NCI-H2196 (cell line): Measurements from ENCODE around the gene TMEM108.

Experiments
- DNase-seq: peaks from one replicate; lab custom pipeline; 2025; ENCODE audit not compliant: unreplicated experiment; lab: John Stamatoyannopoulos, UW

Gene TMEM108

DNA sequence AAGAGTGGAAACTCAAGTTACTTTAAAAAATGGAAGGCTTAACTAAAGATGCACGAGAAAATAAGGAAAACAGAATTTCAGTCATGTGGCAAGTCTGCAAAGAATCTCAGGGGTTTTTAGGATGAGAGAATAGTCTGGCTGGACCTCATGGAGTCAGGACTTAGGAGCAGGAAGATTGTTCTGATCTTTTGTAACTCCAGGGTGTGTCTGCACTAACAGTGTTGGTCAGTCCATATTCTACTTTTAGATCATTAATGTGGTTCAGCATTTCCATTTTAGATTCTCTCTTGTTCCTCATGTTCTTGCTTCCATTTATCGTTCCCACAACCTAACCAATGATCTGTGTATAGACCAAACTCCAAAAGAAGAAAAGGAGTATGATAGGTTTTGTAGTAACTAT lies 15.3 kb downstream of the TMEM108 start:
- DNase-seq: no peak

GRCh38 chr3:133054586-133054985 lies 16.4 kb downstream of the TMEM108 start:
- no peak for DNase-seq

- no peak for DNase-seq
Observed at GRCh38 chr3:133055339-133055738, 17.1 kb downstream of the TMEM108 start.

DNA sequence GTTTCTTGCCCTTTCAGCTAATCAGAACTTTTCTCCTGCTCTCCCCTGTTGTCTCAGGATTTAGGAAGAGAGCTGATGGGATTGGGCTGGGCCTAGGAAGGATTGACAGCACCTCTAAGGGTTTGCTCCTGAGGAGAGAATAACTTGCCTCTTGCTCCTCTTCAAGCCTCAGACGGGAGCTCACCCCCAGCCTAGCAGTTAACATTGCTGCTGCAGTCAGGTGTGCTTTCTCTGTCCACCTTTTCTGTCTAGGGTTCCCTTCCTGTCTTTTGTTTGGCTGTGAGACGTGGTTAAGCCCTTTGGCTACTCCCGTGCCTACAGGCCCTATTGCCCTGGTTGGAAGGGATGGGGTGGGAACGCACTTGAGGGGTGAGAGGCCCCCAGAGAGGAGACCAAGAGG lies 20.1 kb downstream of the TMEM108 start:
- no peak for DNase-seq

DNA sequence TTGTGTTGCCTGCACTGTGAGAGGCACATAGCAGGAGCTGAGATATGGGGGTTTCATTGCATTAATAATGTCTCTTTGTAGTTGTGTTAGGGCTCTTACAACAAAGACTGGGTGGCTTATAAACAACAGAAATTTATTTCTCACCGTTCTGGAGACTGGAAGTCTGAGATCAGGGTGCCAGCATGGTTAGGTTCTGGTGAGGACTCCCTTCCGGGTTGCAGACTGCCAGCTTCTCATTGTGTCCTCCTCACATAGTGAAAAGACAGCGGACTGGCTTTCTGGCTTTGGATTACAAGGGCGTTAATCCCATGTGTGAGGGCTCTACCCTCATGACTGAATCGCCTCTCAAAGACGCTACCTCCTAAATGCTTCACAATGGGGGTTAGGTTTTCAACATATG lies 20.6 kb downstream of the TMEM108 start:
- no peak for DNase-seq

DNA sequence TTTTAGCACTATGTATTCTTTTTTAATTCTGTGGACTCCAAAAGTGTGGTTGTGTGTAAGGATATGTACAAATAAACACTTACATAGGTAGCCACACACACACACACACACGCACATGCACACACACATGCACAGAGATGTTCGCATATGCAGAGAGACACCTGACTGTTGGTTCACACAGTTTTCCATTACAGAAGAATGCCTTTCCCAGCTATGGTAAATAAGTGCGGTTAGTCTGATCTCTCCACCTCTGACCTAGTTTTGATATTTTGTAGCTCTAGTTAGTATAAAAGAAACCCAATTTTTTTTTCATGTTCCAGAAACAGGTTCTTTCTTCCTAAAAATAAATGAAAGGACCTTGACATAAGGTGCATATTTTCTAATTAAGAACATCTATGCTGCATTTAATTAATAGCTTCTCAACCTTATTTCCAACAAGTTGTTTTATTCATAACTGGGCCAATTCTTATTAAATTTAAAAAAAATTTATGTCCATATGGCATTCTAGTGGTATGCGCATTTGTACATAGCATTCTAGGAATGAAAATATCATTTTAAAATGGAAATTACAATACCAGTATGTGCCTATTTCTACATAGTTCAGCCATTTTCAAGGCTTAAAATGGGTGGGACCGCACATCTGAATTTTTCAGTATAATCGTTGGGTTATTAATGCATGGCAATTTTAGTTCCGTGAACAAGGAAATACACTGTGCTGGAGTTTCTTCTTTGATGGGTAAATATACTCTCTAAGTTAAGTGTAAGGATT lies 27.2 kb downstream of the TMEM108 start:
- no peak for DNase-seq

GRCh38 chr3:133066026-133066425 lies 27.8 kb downstream of the TMEM108 start:
- no peak for DNase-seq

- no peak for DNase-seq
Observed at GRCh38 chr3:133069556-133070286, 31.5 kb downstream of the TMEM108 start.

- DNase-seq: no peak
Observed at GRCh38 chr3:133074977-133075376, 36.8 kb downstream of the TMEM108 start.

GRCh38 chr3:133077688-133078087 lies 39.5 kb downstream of the TMEM108 start:
- DNase-seq: no peak

GRCh38 chr3:133079621-133080020 lies 41.4 kb downstream of the TMEM108 start:
- no peak for DNase-seq

GRCh38 chr3:133081016-133081415 lies 42.8 kb downstream of the TMEM108 start:
- no peak for DNase-seq

DNA sequence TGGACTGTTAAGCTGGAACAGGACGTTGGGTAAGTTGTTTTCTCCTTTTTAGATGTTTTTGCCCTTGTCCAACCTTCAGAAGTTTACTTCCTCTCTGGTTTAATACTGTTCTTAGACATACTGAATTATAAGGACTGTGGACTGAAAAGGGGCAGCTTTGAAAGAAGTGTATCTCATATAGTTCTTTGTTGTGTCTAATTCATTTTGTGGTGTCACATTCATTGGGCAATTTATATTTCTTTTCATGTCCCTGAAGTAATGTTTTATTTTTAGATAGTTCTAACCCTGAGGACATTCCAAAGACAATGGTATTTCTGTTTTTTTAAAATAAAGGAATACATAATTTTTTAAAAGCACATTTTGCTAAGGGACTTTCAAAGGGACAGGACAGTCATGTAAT lies 45.2 kb downstream of the TMEM108 start:
- no peak for DNase-seq

DNA sequence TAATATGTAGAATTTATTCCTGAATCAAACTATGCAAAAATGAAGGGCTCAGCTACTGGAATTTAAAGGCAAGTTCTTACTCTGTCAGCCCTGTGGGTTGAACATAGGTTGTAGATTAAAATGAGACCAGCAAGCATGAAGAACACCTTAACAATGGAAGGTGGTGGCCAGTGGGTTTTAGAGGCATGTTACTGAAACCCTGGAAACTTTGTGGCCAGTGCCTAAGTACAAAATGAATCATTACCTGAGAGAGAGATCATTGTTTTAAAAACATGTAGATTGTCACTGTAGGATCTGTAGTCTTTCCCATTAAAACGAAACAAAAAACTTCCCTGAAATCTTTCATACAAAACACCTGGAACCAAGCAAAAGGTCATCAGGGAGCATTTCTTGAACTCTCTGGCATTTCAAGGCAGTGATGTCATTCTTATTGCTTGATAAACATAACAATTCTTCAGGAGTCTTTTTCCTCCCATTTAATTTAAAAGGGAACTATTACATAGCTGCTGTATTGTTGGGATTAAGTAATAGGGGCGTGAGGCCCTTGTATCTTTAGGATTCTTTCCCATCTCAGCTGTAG lies 51.8 kb downstream of the TMEM108 start:
- no peak for DNase-seq

GRCh38 chr3:133092681-133093080 lies 54.5 kb downstream of the TMEM108 start:
- no peak for DNase-seq

GRCh38 chr3:133093366-133093765 lies 55.2 kb downstream of the TMEM108 start:
- DNase-seq: no peak

- peak; percentile 14 for DNase-seq
Observed at GRCh38 chr3:133096900-133097613, 58.9 kb downstream of the TMEM108 start.

DNA sequence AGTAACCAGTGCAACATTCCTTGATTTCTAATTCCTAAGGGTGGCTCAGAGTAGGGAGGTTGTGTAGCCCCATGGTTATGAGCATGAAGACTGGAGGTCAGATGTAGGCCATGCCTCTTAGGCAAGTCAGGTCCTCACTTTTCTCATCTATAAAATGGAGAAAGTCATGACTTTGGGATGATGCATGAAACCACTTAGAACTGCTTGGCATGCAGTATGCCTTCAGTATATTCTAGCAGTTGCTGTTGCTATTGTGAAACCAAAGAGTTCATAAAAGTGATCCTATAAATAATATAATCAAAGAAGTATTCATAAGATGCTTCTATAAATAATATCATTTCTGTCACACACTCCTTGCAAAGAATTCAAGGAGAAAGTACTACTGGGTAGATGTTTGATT lies 65.5 kb downstream of the TMEM108 start:
- no peak for DNase-seq

GRCh38 chr3:133106169-133106568 lies 68.0 kb downstream of the TMEM108 start:
- no peak for DNase-seq

DNA sequence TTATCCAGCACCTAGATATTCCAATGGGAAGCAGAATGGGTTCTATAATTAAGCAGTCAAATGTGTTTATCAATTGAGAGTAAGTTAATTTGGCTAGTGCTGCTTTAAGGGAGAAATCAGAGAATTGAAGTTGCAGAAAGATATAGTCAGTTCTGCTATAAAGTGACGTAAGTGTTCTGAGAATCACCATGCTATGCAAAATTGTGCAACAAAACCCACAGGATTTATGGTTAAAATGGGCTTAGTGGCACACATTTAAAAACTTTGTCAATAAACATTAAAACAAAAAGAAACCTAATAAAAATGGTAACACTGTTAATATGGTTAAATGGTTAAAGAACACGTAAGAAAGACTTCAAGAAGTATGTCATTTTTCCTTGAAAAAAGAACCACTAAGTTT lies 74.5 kb downstream of the TMEM108 start:
- no peak for DNase-seq

GRCh38 chr3:133113526-133113925 lies 75.3 kb downstream of the TMEM108 start:
- DNase-seq: no peak
